Upper lobe of right lung (tissue), 1 donor: ENCODE measurements around the gene CDH7. TPM values are rescaled to one million over a fixed set of nuclear protein-coding genes. Genes with fewer than 3 reads are reported as not detected.

ENCODE experiments used
- ATAC-seq: fragments of 200-7000 bp; cut with Tn5 transposase; one replicate; pipeline ENCODE4 v1.9.1; 2020; ENCODE audit warnings: mild to moderate bottlenecking, moderate library complexity
- DNase-seq: peaks from one replicate; pipeline ENCODE4 v3.0.0-alpha.2; 2020
- H3K27ac ChIP-seq: fragments of 200-600 bp; one replicate; pipeline ENCODE4 v1.8.0; 2022
- H3K27me3 ChIP-seq: fragments of 200-600 bp; one replicate; pipeline ENCODE4 v1.8.0; 2022; ENCODE audit warnings: mild to moderate bottlenecking
- H3K36me3 ChIP-seq: fragments of 200-600 bp; one replicate; pipeline ENCODE4 v1.8.0; 2022
- H3K4me1 ChIP-seq: fragments of 200-600 bp; one replicate; pipeline ENCODE4 v1.8.0; 2022
- H3K4me3 ChIP-seq: fragments of 200-600 bp; one replicate; pipeline ENCODE4 v1.8.0; 2022; ENCODE audit warnings: mild to moderate bottlenecking
- H3K9me3 ChIP-seq: fragments of 200-600 bp; one replicate; pipeline ENCODE4 v1.8.0; 2022
- CTCF ChIP-seq: fragments of 200-600 bp; IDR thresholded peaks from one replicate; pipeline ENCODE4 v1.8.0; 2022; ENCODE audit warnings: antibody characterized with exemption
- intact Hi-C: fragments of 100-400 bp; cut with DNase I; formaldehyde crosslinking; loops from one replicate; pipeline ENCODE4 v1.11.0; 2022
- total RNA-seq: library from RNA; stranded (reverse); fragmentation: NEBNext Ultra II Directional; extraction: Animal tissue kit (Norgen Biotek cat#: 25700); gene quantifications from one replicate; pipeline ENCODE4 v1.2.1, GENCODE V29; 2021
- donor health status: DM: no; HTN: yes; CAD: no; lungs with severe emphysema.

The CDH7 gene
- total RNA-seq, 1 donor from 2014 or later, result not detected

GRCh38 chr18:65937180-65937579, 186.4 kb downstream of the CDH7 start:
- Histone ChIP-seq H3K27me3 (no peaks in the 10 kb centered on the region), H3K9me3 (no peaks in the 10 kb centered on the region), H3K4me1 (no peaks in the 10 kb centered on the region), H3K36me3 (no peaks in the 10 kb centered on the region), H3K4me3 (no peak overlapping the region), H3K27ac (no peak overlapping the region)
- TF ChIP-seq CTCF, result no peak
- ATAC-seq (no peak), DNase-seq (no peak)
- intact Hi-C loops, result no loop called here

- Histone ChIP-seq H3K27ac (no peak overlapping the region), H3K36me3 (no peaks in the 10 kb centered on the region), H3K27me3 (no peaks in the 10 kb centered on the region), H3K9me3 (no peaks in the 10 kb centered on the region), H3K4me3 (no peak overlapping the region), H3K4me1 (no peaks in the 10 kb centered on the region)
- TF ChIP-seq CTCF, result peak; percentile 24
- DNase-seq, result no peak
- peak; percentile 69 for ATAC-seq
- intact Hi-C loops, result no loop called here
Observed at GRCh38 chr18:65938592-65939372, 188.0 kb downstream of the CDH7 start.
